DOHH2 (cell line): ENCODE results near the gene ZNF132.
"Not testable (repeated sequence)": the region's sequence is repeated elsewhere in the genome, so short reads cannot be mapped to it uniquely, and the experiment has no call there.

ENCODE experiments used
- H3F3A ChIP-seq: fragments of 200-600 bp; sonication (generic), shearing (Covaris generic); 2 replicates; pipeline ENCODE4 v1.6.0; 2016; ENCODE audit warnings: antibody characterized with exemption, mild to moderate bottlenecking; ENCODE audit not compliant: control insufficient read depth, insufficient read depth
- H3K27ac ChIP-seq: fragments of 200-600 bp; sonication (generic); 2 replicates; pipeline ENCODE4 v1.5.1; 2014; ENCODE audit warnings: low read depth, mild to moderate bottlenecking, low read length, moderate library complexity
- H3K27me3 ChIP-seq: fragments of 200-600 bp; sonication (generic); 2 replicates; pipeline ENCODE4 v1.6.1; 2014; ENCODE audit warnings: mild to moderate bottlenecking, low read length, mixed read lengths; ENCODE audit not compliant: control insufficient read depth
- H3K36me3 ChIP-seq: fragments of 200-600 bp; sonication (generic); 2 replicates; pipeline ENCODE4 v1.6.1; 2014; ENCODE audit warnings: mild to moderate bottlenecking, low read length, moderate library complexity, mixed read lengths; ENCODE audit not compliant: control insufficient read depth
- H3K4me1 ChIP-seq: fragments of 200-600 bp; sonication (generic); 2 replicates; pipeline ENCODE4 v1.6.1; 2014; ENCODE audit warnings: mild to moderate bottlenecking, low read length, mixed read lengths; ENCODE audit not compliant: control insufficient read depth
- H3K4me2 ChIP-seq: fragments of 200-600 bp; sonication (generic); 2 replicates; pipeline ENCODE4 v1.6.0; 2014; ENCODE audit warnings: mild to moderate bottlenecking, low read length, moderate library complexity
- H3K4me3 ChIP-seq: fragments of 200-600 bp; sonication (generic); 2 replicates; pipeline ENCODE4 v1.5.1; 2014; ENCODE audit warnings: mild to moderate bottlenecking, low read length, mixed read lengths
- H3K79me2 ChIP-seq: fragments of 200-600 bp; sonication (generic); 2 replicates; pipeline ENCODE4 v1.6.1; 2014; ENCODE audit warnings: mild to moderate bottlenecking, low read length, mixed read lengths; ENCODE audit not compliant: control insufficient read depth
- H3K9me2 ChIP-seq: fragments of 200-600 bp; sonication (generic); replicated peaks from 2 replicates; pipeline ENCODE4 v1.6.1; 2014; ENCODE audit warnings: mild to moderate bottlenecking, low read length, mixed read lengths; ENCODE audit not compliant: control insufficient read depth
- H3K9me3 ChIP-seq: fragments of 200-600 bp; sonication (generic); 2 replicates; pipeline ENCODE4 v1.6.1; 2014; ENCODE audit warnings: antibody characterized with exemption, low read length, mixed read lengths; ENCODE audit not compliant: control insufficient read depth, insufficient read depth
- H4K20me1 ChIP-seq: fragments of 200-600 bp; sonication (generic); 2 replicates; pipeline ENCODE4 v1.6.0; 2014; ENCODE audit warnings: low read depth, mild to moderate bottlenecking, antibody characterized with exemption, low read length, moderate library complexity; ENCODE audit not compliant: control insufficient read depth, insufficient read depth
- CTCF ChIP-seq: fragments of 200-600 bp; sonication (generic); IDR thresholded peaks from one replicate; pipeline ENCODE4 v1.5.1; 2014; ENCODE audit warnings: antibody characterized with exemption, mild to moderate bottlenecking, low read depth, low read length; ENCODE audit not compliant: poor library complexity, severe bottlenecking
- EZH2phosphoT487 ChIP-seq: fragments of 200-600 bp; sonication (generic); IDR thresholded peaks from 2 replicates; pipeline ENCODE4 v1.6.1; 2017; ENCODE audit warnings: borderline replicate concordance, mild to moderate bottlenecking, antibody characterized with exemption, low read length, moderate library complexity, mixed read lengths

Gene ZNF132

GRCh38 chr19:58450856-58451357 lies 11.0 kb upstream of the ZNF132 start:
- Histone ChIP-seq H3K36me3 (peaks cover 12% of the 10 kb centered on the region), H3K4me2 (peak overlapping the region; percentile 97), H3K9me3 (peaks cover 23% of the 10 kb centered on the region), H3K4me1 (peaks cover 14% of the 10 kb centered on the region), H3K9me2 (no peaks in the 10 kb centered on the region), H3F3A (no peaks in the 10 kb centered on the region), H3K27ac (no peak overlapping the region), H3K27me3 (peaks cover 7% of the 10 kb centered on the region), H3K4me3 (peak overlapping the region; percentile 87), H4K20me1 (no peaks in the 10 kb centered on the region), H3K79me2 (peaks cover 6% of the 10 kb centered on the region)
- TF ChIP-seq CTCF = no peak
- TF ChIP-seq EZH2phosphoT487 = no peak

DNA sequence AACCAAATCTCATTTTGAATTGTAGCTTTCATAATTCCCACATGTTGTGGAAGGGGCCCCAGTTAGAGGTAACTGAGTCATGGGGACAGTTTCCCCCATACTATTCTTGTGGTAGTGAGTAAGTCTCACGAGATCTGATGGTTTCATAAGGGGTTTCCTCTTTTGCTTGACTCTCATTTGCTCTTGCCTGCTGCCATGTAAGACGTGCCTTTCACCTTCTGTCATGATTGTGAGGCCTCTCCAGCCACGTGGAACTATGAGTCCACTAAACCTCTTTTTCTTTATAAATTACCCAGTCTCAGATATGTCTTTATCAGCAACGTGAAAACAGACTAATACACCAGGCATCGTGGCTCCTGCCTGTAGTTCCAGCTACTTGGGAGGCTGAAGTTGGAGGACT lies 10.0 kb upstream of the ZNF132 start:
- H3K79me2 ChIP-seq, H3K4me2 ChIP-seq, H3F3A ChIP-seq, H3K9me2 ChIP-seq, H3K27ac ChIP-seq, H3K4me3 ChIP-seq, H4K20me1 ChIP-seq, H3K27me3 ChIP-seq: not testable (repeated sequence)
- peaks cover 14% of the 10 kb centered on the region for H3K4me1 ChIP-seq
- peaks cover 12% of the 10 kb centered on the region for H3K36me3 ChIP-seq
- peaks cover 23% of the 10 kb centered on the region for H3K9me3 ChIP-seq

GRCh38 chr19:58448860-58449259 lies 8.9 kb upstream of the ZNF132 start:
- peaks cover 23% of the 10 kb centered on the region for H3K9me3 ChIP-seq
- H3F3A ChIP-seq, H3K4me2 ChIP-seq, H3K27ac ChIP-seq, H3K4me3 ChIP-seq, H3K36me3 ChIP-seq, H4K20me1 ChIP-seq, H3K27me3 ChIP-seq, H3K79me2 ChIP-seq, H3K9me2 ChIP-seq: not testable (repeated sequence)
- peaks cover 14% of the 10 kb centered on the region for H3K4me1 ChIP-seq

DNA sequence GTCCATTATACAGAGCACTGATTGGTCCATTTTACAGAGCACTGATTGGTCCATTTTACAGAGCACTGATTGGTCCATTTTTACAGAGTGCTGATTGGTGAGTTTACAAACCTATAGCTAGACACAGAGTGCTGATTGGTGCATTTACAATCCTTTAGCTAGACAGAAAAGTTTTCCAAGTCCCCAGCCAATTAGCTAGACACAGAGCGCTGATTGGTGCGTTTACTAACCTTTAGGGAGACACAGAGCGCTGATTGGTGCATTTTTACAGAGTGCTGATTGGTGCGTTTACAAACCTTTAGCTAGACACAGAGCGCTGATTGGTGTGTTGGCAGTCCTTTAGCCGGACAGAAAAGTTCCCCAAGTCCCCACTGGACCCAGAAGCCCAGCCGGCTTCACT lies 3.0 kb upstream of the ZNF132 start:
- H3K36me3 ChIP-seq, H3K4me3 ChIP-seq, H3K27ac ChIP-seq, H3F3A ChIP-seq, H3K9me2 ChIP-seq, H4K20me1 ChIP-seq, H3K27me3 ChIP-seq, H3K4me2 ChIP-seq, H3K79me2 ChIP-seq: not testable (repeated sequence)
- Histone ChIP-seq H3K9me3 (peaks cover 34% of the 10 kb centered on the region), H3K4me1 (peaks cover 14% of the 10 kb centered on the region)

DNA sequence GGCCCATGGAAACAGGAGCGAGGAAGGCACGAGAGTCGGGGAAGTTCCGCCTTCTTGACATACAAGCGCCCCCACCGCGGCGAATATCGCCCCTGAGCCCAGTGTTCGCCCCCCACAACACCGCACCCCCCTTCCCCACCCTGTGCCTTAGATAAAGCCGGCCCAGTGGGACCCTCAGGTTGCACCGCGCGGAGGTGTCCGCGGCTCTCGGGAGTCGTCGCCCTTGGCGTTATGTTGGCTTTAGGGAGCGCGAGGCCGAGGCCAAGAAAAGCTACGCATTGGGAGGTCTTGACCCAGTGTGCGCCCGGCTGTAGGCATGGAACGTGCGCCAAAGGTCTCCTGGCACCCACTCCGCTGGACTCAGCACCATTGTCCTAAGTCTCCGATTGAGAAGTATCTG lies 603 bp upstream of the ZNF132 start:
- Histone ChIP-seq H4K20me1 (no peaks in the 10 kb centered on the region), H3F3A (no peaks in the 10 kb centered on the region), H3K27me3 (no peaks in the 10 kb centered on the region), H3K27ac (no peak overlapping the region), H3K4me3 (peak overlapping the region; percentile 74), H3K9me2 (no peaks in the 10 kb centered on the region), H3K4me2 (peak overlapping the region; percentile 69), H3K36me3 (0 out of 2 replicates have a peak, but pooled peaks cover 5% of the 10 kb centered on the region), H3K4me1 (peaks cover 14% of the 10 kb centered on the region), H3K9me3 (peaks cover 40% of the 10 kb centered on the region), H3K79me2 (no peaks in the 10 kb centered on the region)
- TF ChIP-seq CTCF (no peak), EZH2phosphoT487 (no peak)
